Coronary artery (tissue), 2 donors: Measurements from ENCODE around the gene EGR4.
A peak's percentile ranks its signal among the peaks of the same experiment; 100 is the strongest.

Experiments used
- DNase-seq: peaks from one replicate; pipeline ENCODE4 v3.0.0-alpha.2; 2017; ENCODE audit warnings: low spot score
- H3K27ac ChIP-seq, 2 donors: fragments of 200-600 bp; sonication (generic); one replicate each; pipeline ENCODE4 v1.5.1; 2016 to 2019
- H3K4me3 ChIP-seq: fragments of 200-600 bp; sonication (generic); 2 replicates; pipeline ENCODE4 v1.5.1; 2016; ENCODE audit warnings: mild to moderate bottlenecking, moderate library complexity
- TF ChIP-seq, protein P1 (sequence below): fragments of 200-600 bp; sonication (generic); IDR thresholded peaks from one replicate; pipeline ENCODE4 v1.5.1; 2019; ENCODE audit warnings: antibody characterized with exemption

Gene EGR4

GRCh38 chr2:73268830-73269685 is 24.3 kb downstream of the EGR4 start:
- TF ChIP-seq, protein P1, sequence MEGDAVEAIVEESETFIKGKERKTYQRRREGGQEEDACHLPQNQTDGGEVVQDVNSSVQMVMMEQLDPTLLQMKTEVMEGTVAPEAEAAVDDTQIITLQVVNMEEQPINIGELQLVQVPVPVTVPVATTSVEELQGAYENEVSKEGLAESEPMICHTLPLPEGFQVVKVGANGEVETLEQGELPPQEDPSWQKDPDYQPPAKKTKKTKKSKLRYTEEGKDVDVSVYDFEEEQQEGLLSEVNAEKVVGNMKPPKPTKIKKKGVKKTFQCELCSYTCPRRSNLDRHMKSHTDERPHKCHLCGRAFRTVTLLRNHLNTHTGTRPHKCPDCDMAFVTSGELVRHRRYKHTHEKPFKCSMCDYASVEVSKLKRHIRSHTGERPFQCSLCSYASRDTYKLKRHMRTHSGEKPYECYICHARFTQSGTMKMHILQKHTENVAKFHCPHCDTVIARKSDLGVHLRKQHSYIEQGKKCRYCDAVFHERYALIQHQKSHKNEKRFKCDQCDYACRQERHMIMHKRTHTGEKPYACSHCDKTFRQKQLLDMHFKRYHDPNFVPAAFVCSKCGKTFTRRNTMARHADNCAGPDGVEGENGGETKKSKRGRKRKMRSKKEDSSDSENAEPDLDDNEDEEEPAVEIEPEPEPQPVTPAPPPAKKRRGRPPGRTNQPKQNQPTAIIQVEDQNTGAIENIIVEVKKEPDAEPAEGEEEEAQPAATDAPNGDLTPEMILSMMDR: no peak
- no peak for DNase-seq

DNA sequence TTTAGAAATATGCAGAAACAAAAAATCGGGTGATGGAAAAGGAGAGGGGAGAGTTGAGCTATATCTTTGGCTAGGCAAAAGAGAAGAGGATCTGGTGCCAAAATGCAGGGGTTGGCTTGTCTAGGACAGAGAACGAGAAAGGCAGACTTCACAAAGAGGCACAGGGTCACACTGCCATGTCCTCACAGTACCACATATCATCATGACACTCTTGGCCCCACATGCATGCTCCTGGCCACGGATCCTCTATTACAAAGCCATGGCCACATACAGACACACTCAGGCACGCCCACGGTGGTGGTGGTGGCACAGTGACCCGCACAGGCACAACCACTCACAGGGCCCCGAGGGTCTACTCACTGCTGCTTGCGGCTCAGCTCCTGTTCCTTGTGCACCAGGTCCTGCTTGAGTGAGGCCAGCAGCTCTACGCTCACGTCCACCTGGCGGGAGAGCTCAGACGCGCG is 24.9 kb downstream of the EGR4 start:
- no peak for DNase-seq
- H3K4me3 ChIP-seq: peak overlapping the region; percentile 39
- TF ChIP-seq, protein P1: no peak
- no peak overlapping the region for H3K27ac ChIP-seq

More at GRCh38 chr2:73268830-73269685, 24.3 kb downstream of the EGR4 start:
- Histone ChIP-seq H3K27ac (no peak overlapping the region), H3K4me3 (peak overlapping the region; percentile 39)

- TF ChIP-seq, protein P1: no peak
- Histone ChIP-seq H3K27ac (no peak overlapping the region), H3K4me3 (no peak overlapping the region)
- no peak for DNase-seq
Measured at GRCh38 chr2:73267008-73267407, 26.3 kb downstream of the EGR4 start.

GRCh38 chr2:73266061-73266901 is 27.1 kb downstream of the EGR4 start:
- DNase-seq: no peak
- TF ChIP-seq, protein P1: no peak
- Histone ChIP-seq H3K27ac (no peak overlapping the region), H3K4me3 (no peak overlapping the region)

DNA sequence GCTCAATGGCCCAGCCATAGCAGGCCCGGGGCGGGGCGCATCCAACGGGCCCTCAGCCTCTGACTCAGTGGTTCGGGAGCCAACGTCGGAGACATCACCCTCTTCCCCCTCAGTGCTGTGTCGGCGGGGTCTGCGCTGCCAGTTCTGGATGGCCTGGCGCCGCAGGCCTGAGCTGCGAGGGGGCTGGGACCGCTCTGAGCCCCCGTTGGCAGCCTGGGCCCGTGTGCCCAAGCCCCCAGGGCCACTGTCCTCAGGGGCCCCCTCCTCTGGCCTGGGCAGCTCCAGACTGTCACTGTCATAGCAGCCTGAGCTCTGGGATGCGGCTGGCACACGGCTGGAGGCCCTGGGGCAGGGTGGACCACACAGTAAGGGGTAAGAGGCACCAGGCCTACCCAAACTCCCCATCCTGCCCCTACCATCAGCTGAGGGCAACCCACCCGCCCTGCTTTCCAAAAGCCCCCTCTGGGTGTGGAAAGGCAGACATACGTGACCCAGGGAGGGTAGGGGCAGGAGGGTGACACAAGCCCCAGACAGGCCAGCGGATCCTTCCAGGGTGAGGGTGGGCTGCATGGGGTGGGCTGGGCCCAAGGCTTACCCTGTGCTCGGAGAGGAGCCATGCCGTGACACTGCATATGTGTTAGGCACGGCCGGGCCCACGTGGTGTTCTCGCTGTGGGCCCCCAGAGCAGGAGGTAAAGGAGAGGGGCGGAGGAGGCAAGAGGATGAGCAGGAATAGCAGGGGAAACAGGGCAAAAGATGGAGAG is 27.9 kb downstream of the EGR4 start:
- no peak overlapping the region for H3K4me3 ChIP-seq
- no peak for DNase-seq
- no peak overlapping the region for H3K27ac ChIP-seq
- TF ChIP-seq, protein P1: no peak

DNA sequence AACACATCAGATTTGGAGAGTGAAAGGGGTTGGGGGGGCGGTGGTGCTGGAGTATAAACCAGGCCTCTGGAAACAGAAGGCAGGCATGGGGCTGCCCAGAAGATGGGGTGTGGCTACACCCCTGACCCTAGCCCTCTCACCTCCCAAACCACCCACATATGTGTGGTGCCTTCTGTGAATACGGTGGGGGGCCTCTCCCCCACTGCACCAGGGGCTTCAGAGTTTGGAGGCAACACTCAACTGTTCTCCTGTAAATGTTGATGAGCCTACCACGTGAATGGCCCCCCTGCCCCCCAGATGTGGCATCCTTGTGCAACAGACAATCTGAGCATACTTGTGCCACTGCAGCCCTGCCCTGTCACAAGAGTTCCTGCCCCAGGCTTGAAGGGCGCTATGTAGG is 28.6 kb downstream of the EGR4 start:
- TF ChIP-seq, protein P1: no peak
- H3K4me3 ChIP-seq: no peak overlapping the region
- H3K27ac ChIP-seq: no peak overlapping the region
- no peak for DNase-seq
